Pulmonary artery endothelial cell (primary cell): ENCODE results near the gene WIPF3. TPM values are rescaled to one million over a fixed set of nuclear protein-coding genes. Genes with fewer than 3 reads are reported as not detected.

ENCODE experiments used
- DNase-seq: peaks from one replicate; pipeline ENCODE4 v3.0.0-alpha.2; 2011; ENCODE audit warnings: low read depth, low spot score
- total RNA-seq: library from RNA; depleted of rRNA; stranded (reverse); fragments of >200 nt; gene quantifications from 2 replicates; pipeline ENCODE4 v1.2.3, GENCODE V29; 2014

The WIPF3 gene
- total RNA-seq, 1 donor from 2014 or later: not detected

DNA sequence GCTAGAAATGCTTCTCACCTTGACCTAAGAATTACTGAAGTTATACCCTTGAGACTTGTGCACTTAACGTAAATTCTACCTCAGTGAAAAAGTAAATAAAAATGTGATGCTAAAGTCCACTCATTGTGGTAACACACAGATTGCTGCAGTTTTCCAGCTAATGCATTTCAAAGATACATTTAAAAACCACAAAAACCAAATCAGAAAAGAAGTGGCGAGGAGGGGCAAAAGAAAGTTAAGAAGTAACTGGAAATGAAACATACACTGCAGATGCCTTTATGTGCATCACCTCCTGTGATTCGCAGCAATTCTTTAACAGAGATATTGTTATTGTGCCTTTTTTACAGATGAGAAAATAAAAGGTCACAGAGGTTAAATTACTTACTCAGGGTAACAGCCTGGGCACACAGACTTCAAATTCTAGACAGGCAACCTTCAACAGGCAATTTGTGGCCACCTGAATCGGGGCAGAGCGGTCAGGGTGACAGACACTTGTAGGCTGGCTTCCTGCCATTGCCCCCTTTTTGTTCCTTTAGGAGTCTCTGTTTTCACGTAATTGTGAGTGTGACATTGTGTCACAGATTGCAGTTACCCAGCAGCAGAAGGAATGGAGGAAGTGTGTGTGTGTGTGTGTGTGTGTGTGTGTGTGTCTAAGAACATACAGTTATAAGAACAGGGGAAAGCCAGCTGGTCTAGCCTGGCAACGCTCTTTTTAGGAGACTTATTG is 1.9 kb downstream of the WIPF3 start:
- no peak for DNase-seq

DNA sequence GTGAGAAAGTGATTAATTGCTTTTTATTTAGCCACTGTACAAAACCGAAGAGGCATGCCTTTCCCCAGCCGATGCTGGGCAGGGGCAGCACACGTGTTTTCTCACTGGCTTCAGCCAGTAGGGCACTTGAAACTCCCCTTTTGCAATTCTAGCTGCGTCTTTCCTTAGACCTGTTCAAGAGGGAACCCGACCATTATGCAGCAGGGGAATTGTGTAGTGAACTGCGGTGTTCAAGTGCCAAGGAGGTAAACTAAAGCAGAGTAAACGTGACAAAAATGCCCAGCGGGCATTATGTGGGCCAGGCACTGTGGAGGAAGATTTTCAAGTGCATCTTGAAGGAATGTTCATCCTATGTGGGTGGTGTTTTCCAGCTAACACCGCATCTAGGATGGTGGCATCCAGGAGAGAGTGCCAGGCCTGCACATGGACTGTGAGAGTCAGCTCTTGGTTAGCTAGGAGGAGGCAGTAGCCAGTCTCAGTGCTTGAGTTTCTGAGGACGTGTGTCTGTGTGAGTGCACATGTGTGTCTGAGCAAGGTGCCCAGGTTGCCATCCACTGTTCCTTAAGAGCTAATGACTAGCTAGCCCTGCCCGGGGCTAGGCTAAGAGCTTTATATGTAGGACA is 3.3 kb downstream of the WIPF3 start:
- no peak for DNase-seq

DNA sequence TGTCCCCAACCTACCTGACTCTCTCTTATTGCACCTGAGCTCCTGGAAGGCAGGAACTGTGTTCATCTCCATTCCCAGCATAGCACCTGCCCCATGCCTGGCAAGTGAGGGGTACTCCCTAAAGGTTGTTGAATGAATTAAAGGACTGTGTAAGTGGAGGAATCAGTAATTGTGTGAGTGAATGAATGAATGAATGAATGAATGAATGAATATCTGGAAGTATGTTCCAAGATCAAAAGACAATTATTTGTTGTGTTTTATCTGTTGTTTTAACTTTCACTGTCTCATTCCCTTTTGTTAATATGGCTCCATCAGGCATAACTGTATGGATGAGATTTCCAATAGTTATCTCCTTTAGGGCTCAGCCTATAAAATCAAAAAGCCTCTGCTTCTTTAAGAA is 4.0 kb downstream of the WIPF3 start:
- DNase-seq: no peak

DNA sequence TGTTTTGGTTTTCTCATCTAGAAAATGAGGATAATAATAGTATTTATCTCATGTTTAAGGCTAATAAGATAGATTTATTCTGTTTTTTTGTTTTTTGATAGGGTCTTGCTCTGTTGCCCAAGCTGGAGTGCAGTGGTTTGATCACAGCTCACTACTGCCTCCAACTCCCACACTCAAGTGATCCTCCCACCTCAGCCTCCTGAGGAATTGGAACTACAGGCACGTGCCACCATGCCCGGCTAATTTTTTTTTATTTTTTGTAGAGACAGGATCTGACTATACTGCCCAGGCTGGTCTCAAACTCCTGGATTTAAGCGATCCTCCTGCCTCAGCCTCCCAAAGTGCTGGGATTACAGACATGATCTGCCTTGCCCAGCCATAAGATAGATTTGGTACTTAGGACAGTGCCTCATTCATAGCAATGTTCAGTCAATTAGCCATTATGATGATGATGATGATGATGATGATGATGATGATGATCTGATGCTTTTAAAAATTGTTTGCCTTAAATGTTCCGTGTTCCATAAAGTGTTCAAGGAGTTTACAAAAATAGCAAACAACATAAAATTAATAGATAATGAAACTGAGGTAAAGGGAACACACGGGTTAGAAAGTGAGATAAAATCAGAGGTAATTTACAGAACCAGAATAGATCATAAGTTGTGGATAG is 4.6 kb downstream of the WIPF3 start:
- DNase-seq: no peak

DNA sequence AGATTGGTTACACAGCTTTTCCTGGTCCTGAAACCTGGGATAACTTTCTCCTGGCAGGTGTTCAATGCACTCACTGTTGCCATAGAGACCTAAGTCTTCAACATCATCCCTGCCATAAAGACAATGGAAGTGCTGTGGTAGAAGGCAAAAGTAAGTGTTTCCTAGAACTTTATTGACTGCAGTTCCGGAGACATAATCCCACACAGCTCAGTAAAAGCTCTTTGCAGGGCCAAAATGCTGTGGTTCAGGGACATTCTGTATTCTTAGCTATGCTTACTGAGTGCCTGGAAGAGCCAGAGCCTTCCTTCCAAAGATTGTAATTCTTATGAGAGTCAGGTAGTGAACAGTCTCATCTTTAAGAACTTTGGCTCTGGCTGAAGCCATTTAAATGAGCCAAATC is 5.3 kb downstream of the WIPF3 start:
- no peak for DNase-seq

DNA sequence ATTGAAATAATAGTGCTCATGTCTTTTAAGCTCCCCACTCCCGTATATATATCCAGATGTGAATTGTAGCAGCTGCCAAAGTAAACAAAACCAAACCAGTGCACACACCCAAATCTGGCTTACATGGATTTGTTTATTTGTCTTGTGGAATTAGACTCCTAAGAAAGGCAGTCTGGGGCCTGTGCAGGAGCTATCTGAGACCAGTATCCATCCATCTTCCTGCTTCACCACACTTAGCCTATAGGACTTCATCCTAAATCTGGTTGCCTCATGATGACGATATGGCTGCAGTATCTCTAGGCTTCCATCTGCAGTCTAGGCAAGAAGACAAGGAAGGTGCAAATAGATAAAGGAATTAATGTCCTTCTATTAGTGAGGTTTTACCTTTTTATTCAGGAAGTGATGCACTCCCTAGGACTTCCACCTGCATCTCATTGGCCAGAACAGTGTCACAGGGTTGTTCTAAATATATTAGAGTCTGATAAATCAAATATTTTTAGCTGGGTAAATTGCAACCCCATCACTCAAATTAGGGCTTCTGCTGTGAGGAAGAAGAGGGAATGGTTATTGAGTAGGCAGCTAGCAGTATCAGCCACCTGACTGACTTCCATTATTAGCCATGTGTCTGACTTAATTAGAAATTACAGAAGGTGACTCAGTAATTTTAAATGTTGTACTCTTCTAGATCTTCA is 6.0 kb downstream of the WIPF3 start:
- no peak for DNase-seq

DNA sequence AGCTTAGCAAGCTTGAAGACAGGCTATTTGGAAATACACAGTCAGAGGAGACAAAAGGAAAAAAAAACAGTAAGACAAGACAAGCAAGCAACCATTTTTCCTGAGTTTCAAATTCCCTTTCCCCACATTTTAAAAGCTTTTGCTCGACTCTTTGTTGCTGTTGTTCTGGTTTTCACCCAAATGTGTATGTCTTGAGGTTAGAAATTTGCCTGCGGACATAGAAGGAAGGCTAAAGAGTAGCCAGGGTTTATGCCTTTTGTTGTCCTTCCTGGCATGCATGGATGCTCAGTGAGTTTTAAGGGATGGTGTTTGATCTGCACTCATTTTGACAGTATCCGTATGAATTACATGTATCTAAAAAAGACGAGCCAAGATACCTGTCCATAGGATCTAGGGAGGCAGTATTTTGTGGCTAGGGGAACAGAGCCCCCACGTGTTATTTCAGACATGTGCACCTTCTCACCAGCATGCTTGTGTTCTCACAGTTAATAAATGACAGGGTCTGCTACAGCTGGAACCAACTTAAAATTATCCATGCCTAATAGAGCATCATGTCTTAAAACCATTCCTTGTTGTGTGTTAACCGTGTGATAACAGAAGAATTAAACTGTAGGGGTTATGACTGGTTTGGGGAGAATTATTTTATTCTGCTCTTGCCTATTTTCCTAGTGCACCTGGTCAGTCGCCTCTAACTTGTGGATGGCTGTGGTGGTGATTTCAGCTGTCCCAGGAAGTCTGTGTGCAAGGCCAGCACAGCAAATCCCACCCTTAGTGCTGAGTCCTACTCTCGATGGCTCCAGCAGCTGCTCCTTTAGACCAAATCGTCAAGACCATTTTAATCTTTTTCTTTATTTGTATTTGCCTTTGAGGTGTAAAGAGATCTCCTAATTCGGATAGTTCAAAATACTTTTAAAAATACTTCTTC is 9.1 kb downstream of the WIPF3 start:
- no peak for DNase-seq

DNA sequence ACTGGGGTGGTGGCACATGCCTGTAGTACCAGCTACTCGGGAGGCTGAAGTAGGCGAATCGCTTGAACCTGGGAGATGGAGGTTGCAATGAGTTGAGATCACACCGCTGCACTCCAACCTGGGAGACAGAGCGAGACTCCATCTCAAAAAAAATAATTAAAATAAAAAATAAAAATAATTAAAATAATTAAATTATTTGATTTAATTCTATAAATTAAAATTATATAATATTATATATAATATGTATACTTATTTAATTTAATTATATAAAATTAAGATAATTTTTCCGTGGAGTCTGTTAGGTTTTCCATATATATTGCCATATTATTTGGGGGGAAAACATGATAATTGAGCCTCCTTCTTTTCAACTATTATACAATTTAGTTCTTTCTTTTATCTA is 12.0 kb downstream of the WIPF3 start:
- DNase-seq: no peak

DNA sequence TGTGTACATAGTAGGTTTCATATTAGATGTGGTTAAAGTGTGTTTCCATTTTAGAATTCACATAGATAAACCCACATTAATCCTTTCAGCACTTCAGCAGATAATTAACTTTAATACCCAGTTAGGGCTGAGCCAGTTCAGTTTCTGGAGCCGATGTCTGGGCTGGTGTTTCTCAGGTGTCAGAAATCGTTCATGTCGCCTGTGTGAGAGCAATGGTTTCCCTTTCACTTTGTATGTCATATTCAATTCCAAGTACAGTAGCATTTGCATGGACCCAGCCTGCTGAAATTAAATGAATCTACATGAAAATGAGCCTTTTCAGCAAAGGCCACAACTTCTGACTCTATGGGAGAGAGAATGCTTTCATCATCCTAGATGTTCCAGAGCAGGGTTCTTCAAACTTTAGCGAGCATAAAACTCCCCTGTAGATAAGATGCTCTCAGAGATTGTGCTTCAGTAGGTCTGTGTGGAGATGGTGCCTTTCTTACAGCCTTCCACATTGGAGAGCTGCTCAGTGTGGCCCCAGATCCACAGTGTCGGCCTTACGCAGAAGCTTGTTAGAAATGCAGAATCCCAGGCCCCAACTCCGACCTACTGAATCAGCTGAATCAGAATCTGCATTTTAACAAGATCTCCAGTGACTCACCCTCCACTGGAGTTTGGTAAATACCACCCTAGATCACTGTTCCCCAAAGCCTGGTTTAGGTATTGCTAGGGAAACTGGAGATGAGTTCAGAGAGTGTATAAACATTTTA is 19.6 kb downstream of the WIPF3 start:
- no peak for DNase-seq

DNA sequence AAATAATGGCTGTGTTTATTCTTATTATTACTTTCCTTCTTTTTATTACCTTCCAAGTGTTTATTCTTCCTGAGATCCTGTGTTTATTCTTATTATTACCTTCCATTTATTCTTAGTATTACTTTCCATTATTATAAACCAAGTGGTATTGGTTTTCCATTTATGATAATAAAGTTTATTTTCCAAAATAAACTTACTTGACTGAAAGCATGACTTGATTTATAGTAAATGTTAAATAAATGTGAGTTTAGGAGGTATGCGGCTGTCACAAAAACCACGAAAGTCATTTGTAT is 20.2 kb downstream of the WIPF3 start:
- no peak for DNase-seq

DNA sequence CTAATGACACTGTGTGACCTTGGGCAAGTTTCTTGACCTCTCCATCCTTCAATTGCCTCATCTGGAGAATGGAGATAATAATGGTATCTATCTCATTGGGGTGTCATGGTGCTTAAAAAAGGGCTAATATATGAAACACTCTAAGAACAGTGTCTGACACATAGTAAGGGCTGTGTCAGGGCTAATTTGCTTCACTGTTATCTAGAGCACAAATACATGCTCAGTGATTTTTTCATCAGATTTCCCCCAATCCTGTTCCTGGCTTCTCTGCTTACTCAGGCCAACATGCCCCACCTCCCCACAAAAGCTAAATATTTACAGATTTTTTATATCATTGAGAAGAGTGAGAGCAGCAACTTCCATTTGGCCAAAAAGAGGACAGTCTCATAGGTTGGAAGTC is 20.6 kb downstream of the WIPF3 start:
- no peak for DNase-seq

DNA sequence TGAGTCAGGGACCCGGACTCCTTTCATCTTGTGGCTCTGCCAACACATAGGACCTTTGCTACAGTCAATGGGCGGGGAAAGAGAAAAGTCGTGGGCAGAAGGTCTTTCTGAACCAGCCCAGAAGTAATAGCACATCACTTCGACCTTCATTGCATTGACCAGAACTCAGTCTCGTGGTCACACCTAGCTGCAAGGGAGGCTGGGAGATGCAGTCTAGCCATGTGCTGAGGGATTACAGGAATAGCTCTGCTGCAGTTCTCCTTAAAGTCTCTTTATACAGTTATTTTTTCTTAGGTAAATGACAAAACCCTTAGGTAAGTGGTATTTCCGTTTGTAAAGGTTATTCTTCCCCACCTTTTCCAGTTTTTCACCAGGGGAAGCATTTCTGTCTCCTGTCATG is 25.4 kb downstream of the WIPF3 start:
- no peak for DNase-seq

DNA sequence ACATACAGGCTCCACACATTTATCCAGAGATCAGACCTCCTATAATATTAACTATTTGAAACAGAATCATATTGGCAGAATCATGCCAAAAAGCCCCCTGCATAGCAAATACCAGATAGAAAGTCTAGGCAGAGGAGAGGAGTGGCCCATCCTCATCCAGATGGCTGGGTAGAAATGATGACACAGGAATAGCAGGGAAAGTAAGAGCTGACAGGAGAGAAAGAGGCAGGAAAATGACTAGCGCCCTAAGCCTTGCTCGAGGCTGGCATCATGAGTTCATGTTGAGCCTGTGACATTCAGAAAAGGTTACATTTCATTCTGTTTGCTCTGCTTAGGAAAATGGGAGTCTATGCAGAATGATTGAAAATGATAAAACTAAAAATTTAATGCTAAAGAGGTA is 27.6 kb downstream of the WIPF3 start:
- DNase-seq: no peak

DNA sequence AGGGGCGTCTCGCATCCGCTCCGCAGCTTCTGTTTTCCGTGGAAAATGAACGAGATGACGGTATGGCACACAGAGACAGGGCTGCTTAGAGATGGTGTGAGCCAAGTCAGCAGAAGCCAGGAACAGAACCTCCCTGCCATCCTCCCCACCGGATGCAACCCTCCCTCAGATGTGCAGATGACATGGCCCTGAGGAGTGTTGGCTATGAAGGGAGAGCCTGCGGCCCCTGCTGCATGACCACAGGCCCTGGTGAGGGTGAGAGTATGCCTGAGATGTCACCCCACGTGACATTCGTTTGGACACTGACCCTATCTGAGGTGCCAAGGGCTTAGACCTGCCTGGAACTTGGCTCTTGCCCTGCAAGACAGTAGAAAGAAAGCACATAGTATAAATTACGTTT is 29.4 kb downstream of the WIPF3 start:
- DNase-seq: no peak

DNA sequence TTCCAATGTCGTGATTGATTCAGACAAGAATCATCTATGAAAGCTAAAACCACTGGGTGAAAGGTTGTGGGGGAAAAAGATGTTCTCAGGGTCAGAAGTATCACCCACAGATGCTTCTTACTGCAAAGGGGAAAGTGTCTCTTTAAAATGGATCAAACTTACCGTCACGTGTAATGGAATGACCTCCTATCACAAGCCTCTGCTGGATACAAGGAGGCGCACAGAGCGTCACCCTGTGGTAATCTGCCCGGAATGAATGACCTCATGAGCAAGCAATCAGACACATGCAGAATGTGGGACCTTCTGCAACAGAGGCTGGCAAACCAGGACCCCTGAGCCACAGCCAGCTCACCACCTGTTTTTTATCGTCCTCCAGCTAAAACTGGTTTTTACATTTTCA is 33.0 kb downstream of the WIPF3 start:
- no peak for DNase-seq

DNA sequence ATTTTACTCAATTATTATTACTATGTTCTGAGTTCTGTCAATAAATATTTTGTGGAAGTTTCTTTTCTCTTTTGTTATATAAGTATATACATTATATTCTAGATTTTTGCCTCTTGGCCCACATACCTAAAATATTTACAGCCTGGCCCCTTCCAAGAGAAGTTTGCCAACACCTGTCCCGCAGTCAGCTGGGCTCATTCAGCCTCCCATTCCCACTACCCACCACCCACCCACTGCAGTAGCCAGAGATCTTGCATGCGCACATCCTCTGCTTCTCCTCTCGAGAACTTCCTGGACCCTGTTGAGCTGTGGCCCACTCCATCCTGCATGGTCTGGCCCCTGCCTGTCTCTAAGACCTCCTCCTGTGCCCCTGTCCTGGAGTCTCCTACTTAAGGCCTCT is 33.6 kb downstream of the WIPF3 start:
- no peak for DNase-seq

DNA sequence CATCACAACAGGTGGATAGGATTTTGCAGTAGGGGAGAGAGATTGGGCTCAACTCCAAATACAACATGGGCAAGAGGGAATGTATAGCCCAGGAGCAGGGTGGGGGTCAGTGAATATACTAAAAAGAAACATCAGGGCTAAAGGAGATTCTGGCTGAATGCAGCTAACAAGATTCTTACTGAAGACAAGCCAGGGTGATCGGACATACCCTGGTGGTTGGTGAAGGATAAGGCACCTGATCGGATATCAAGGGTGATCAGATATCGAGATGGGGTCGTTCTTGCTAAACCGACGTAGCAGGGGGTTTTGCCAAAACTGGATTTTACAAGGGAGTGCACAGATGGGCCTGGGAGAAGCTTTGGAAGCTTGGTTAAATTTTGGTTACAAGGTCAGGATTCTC is 34.4 kb downstream of the WIPF3 start:
- DNase-seq: no peak

DNA sequence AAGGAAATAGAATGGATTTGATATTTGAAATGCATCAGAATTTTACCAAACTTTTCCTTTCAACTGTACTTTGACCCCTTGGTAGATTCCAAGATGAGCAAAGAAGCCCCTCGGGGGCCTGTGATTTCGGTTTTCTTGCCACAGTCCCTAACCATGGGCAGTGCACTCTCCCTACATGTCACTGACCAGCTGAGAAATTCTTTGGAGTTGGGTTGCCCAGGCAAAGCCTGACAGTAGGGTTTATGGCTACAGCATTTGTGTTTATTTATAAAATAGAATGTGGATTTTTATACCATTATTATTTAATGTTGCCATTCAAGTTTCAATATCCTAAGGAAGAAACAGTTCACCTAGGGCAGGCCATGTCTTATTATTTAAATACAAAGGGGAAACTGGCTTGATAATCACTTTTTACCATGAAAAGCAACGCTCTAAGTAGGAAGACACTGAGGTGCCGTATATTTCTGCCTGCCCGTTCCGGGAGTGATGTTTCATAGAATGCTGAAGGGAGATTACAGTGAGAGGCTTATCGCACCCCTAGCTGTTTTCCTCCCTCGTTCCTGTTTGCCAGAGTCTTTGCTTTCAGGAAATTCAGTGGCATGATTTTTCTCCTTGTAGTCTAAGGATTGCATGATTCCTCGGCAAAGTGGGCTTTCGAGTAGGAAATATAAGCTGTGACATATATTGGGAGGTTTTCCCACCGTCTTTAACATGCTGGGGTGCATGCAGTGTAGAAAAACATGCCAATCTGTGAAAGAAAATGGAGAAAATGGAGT is 35.8 kb downstream of the WIPF3 start:
- DNase-seq: no peak

DNA sequence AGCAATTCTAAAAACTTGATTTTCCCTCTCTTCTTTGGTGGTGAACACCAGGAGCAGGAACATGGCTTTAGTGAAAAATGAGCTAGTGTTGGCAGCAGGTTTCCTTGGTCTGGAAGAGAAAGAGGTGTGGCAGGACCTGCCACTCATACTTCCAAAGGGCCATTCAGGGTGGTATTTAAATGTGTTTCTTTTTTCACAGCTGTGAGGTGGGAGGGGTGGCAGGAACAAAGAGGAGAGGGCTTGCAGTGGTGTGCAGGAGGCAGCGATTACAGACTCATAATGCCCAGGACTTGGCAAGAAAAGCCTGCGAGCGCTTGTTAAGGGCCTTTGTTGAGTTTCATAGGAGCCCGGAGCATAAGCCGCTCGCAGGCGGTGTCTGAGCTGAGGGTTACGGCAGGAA is 36.8 kb downstream of the WIPF3 start:
- no peak for DNase-seq

DNA sequence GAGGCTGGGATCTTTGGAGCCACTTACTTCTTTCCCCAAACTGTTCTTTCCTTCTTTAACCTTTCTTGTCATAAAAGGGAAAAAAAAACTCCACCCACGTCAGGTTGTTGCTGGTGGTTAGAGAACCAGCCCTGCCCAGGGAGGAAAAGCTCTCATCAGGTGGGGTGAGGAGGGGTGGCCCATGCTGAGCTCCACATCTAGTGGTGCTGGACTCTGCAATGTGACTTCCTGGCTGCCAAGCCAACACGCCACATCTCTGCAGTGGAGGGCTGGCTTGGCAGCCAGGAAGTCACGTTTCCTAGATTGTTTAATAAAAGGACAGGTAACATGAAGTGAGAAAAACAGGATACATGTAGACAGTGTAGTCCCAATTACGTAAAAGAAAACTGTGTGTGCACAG is 37.4 kb downstream of the WIPF3 start:
- no peak for DNase-seq
